ENCODE data around the gene ZIC5.

- TF ChIP-seq, protein P1, sequence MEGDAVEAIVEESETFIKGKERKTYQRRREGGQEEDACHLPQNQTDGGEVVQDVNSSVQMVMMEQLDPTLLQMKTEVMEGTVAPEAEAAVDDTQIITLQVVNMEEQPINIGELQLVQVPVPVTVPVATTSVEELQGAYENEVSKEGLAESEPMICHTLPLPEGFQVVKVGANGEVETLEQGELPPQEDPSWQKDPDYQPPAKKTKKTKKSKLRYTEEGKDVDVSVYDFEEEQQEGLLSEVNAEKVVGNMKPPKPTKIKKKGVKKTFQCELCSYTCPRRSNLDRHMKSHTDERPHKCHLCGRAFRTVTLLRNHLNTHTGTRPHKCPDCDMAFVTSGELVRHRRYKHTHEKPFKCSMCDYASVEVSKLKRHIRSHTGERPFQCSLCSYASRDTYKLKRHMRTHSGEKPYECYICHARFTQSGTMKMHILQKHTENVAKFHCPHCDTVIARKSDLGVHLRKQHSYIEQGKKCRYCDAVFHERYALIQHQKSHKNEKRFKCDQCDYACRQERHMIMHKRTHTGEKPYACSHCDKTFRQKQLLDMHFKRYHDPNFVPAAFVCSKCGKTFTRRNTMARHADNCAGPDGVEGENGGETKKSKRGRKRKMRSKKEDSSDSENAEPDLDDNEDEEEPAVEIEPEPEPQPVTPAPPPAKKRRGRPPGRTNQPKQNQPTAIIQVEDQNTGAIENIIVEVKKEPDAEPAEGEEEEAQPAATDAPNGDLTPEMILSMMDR (IDR thresholded peaks at IDR 0.05; ENCODE audit: insufficient read depth, low read length, poor library complexity, severe bottlenecking), result no peak
- TF ChIP-seq EZH2phosphoT487 (conservative IDR thresholded peaks at IDR 0.05; ENCODE audit: low read length), result no peak
These were observed 21.7 kb downstream of the ZIC5 start for GRCh38 chr13:99949679-99950413.
